NCI-H1930 (cell line): ENCODE results near the gene GALNT17.
"Not testable (repeated sequence)": the region's sequence is repeated elsewhere in the genome, so short reads cannot be mapped to it uniquely, and the experiment has no call there.

Source experiments
- DNase-seq, 2 experiments: peaks; one replicate each; lab custom pipeline; 2025; lab: John Stamatoyannopoulos, UW

The GALNT17 gene

GRCh38 chr7:71566376-71566775 lies 434.4 kb downstream of the GALNT17 start:
- DNase-seq, result no peak

- no peak for DNase-seq
These were observed 435.0 kb downstream of the GALNT17 start for GRCh38 chr7:71566991-71567390.

GRCh38 chr7:71574153-71574860 lies 442.4 kb downstream of the GALNT17 start:
- DNase-seq, result no peak

DNA sequence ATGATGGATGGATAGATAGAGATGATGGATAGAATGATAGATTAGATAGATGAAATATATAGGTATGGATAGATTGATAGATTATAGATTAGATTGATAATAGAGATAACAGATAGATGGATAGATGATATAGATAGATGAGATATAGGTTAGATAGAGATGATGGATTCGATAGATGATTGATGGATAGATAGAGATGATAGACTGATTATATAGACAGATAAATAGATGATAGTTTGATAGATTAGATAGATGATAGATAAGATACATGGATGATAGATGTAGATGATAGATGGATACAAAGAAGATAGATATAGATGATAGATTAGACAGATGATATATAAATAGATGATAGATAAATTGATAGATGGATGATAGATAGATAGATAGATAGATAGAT lies 448.1 kb downstream of the GALNT17 start:
- DNase-seq, result no peak

DNA sequence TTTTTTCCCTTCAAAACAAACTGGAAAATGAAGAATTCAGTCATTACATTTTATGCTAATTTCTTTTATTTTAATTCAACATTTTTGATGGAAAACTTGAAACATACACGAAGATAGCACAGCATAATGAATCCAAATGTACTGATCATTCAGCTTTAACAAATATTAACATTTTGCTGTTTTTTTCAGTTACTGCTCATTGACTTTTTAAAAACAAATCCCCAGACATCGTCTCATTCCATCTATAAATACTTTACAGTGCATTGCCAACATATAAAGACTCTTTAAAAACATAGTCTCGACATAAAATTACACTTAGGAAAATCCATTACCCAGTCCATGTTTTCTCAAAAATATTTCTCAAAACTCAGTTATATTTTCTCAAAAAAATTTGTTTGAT lies 452.3 kb downstream of the GALNT17 start:
- DNase-seq, result no peak

DNA sequence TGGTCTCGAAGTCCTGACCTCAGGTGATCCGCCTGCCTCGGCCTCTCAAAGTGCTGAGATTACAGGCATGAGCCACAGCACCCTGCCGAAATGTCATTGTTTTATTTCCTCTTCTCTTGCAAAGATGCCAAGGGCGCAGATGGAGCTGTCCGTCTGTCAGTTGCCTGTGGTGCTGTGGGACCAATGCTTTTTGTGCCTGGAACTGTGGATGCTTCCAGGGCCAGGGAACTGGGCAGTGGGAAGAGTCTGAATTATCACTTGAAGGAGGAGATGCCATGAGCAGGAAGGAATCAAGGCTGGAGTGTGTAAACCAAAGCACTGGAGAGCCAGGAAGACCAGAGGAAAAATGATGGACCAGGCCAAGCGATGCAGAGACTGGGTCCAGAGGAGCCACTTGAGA lies 459.9 kb downstream of the GALNT17 start:
- no peak for DNase-seq

- DNase-seq, result not testable (repeated sequence)
These were observed 460.4 kb downstream of the GALNT17 start for GRCh38 chr7:71592388-71592787.

DNA sequence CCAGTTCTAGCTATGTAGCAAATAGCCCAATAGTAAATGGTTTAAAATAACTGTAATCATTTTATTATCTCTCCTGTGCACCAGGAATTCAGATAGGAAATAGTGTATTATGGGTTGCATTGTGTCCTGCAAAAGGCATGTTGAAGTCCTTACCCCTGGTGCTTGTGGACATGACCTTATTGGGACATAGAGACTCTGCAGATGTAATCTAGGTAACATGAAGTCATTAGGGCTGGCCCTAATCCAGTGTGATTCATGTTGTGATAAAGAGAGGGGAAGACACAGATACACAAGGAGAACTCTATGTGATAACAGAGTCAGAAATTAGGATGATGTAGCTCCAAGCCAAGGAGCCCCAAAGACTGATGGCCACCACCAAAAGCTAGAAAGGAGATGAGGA lies 462.8 kb downstream of the GALNT17 start:
- DNase-seq, result no peak

- no peak for DNase-seq
These were observed 463.2 kb downstream of the GALNT17 start for GRCh38 chr7:71595176-71595575.

- no peak for DNase-seq
These were observed 466.6 kb downstream of the GALNT17 start for GRCh38 chr7:71598553-71598952.

- no peak for DNase-seq
These were observed 469.9 kb downstream of the GALNT17 start for GRCh38 chr7:71601851-71602250.

DNA sequence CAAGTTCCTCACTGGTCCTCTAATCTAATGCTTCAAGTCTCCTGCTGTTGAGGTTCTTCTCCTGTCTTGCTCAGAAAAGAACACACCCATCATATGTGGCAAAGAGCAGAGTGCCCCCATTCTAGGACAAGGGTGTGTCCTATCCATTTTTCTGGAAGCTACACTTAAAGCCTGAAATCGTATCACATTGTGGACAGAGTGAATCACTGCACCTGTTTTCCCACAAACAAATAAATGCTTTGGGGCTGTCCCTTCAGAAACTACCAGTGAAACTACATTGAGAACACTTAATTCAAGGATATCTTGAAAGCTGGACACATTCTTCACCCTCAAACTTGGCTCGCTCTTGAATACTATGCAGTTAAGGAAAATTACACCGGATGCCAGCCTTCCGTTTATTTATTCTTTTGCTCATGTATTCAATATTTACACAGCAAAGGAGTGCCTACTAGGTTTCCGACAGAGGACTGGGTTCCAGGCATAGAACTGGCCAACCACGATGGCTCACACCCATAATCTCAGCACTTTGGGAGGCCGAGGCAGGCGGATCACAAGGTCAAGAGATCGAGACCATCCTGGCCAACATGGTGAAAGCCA lies 473.0 kb downstream of the GALNT17 start:
- no peak for DNase-seq

DNA sequence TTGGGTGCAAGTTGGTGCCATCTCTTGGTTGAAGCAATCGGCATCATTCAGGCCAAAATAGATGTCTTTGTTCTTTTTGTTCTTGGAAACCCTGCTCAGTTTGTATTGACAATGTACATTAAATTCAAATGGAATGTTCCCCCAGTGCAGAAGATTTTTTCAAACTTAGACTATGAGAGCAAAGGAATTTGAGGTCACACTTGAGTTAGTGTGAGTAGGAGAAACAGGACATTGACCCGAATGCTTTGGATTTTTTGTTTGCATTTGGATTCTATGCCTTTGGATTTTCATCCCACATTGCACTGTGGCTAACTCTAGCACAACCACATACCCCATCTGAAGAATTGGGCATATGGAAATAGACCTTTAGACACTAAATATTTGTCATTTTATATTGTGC lies 480.0 kb downstream of the GALNT17 start:
- no peak for DNase-seq

DNA sequence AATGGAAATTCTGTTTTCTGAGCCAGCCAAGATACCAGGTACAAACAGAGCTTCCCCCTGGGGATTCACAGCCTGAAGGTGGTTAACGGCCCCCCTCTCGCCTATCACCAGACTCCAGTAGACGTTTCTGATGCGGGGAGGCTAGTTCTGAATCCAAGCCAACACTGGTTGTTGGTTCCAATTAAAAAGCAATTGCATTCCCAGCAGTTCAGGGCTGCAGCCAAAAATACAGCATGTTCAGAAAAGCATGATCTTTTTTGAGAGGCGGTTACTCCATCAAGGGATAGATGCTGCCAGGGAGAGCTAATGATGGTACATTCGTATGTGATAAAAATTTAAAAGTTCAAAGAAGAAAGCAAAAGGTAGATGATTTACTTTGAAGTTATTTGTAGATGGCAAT lies 481.0 kb downstream of the GALNT17 start:
- no peak for DNase-seq

DNA sequence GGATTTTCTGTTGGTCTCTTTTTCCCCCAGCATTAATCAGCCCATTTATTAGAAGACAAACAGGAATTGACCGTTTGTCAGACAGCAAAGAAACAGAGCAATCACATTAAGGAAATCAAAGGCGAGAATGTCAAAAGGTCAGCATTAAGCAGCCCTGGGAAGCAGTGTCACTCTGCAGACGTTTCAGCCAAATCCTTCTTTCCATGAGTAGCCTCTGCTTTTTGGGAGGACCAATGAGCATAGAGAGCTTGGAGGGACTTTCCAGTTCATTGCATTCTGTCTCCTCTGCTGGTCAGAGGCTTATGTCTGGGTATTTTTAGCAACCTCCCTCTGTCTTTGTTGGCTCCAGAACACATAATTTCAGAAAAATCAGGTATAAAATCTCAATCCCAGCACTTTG lies 481.4 kb downstream of the GALNT17 start:
- no peak for DNase-seq

GRCh38 chr7:71615017-71615416 lies 483.1 kb downstream of the GALNT17 start:
- DNase-seq, result no peak

DNA sequence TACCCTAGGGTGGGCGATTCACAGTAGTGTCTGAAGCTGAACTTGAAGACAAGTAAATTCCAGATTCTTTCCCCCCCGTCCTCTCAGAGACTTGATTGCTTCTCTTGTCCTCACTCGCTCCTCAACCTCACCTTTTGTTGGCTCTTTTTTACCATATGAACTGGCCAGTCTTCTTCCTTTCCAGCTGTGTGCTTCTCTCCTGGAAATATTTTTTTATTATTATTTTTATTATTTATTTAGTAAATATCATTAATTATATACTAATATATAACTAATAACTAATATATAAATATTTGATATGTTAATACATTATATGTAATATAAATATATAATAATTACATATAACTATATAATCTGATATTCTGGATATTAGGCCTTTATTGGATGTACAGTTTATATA lies 484.3 kb downstream of the GALNT17 start:
- DNase-seq, result no peak

DNA sequence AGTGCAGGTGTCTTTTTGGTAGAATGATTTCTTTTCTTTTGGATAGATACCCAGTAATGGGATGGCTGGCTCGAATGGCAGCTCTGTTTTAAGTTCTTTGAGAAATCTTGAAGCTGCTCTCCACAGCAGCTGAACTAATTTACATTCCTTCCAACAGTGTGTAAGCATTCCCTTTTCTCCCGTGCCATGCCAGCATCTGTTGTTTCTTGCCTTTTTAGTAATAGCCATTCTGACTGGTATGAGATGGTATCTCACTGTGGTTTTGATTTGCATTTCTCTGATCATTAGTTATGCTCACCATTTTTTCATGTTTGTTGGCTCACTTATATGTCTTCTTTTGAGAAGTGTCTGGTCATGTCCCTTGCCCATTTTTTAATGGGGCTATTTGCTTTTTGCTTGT lies 486.3 kb downstream of the GALNT17 start:
- DNase-seq, result no peak

- DNase-seq, result no peak
These were observed 493.6 kb downstream of the GALNT17 start for GRCh38 chr7:71625545-71625944.

- DNase-seq, result no peak
These were observed 494.3 kb downstream of the GALNT17 start for GRCh38 chr7:71626206-71626605.

DNA sequence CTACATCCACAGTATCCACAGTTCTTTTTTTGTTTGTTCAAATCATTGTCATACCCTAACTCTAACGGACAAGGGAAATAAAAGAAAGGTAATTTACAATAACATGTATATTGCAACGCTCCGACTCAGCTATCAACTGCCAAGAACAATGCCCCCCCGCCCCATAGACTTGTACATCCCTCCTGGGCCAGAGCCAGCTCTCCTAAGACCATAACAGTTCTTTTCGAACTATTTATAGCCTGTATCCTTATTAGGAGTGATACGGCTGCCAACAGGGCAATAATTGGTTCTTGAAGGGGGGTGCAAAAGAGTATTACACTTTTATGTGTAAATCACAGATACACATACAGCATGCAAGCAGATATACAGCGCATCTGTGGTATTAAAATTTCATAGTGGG lies 495.7 kb downstream of the GALNT17 start:
- no peak for DNase-seq

DNA sequence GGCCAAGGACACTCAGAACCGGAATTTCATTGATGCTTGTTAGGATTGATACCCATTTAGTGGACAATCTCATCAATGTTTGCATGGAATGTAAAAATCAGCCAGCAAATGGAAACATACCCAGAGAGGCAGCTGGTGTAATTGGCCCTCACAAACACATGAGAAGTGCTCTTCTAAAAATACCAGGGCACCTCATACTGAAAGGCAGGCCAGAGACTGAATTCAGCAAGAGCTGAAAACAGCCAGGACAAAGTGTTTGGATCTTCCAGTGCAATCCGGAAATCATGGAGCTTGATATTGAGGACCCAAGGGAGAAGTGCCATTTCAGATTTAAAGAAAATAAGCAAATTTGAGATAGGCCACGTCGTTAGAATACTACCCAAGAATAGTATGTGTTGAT lies 498.6 kb downstream of the GALNT17 start:
- DNase-seq, result no peak

- DNase-seq, result no peak
These were observed 501.6 kb downstream of the GALNT17 start for GRCh38 chr7:71633551-71634008.

DNA sequence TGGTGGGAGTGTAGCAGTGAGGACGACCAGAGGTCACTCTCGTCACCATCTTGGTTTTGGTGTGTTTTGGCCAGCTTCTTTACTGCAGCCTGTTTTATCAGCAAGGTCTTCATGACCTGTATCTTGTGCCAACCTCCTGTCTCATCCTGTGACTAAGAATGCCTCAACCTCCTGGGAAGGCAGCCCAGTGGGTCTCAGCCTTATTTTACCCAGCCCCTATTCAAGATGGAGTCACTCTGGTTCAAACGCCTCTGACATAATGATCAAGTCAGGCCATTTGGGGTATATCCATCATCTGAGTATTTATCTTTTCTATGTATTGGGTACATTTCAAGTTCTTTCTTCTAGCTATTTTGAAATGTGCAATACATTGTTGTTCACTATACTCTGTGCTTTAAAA lies 503.9 kb downstream of the GALNT17 start:
- not testable (repeated sequence) for DNase-seq
